Kidney epithelial cell (primary cell): ENCODE data around the gene IZUMO4. TPM values are rescaled to one million over a fixed set of nuclear protein-coding genes. Genes with fewer than 3 reads are reported as not detected.

Source experiments
- DNase-seq: peaks from one replicate; pipeline ENCODE4 v3.0.0-alpha.2; 2010; ENCODE audit warnings: low read depth
- H3K27me3 ChIP-seq: 2 replicates; pipeline ENCODE4 v1.6.0; 2011; ENCODE audit warnings: low read length; ENCODE audit not compliant: control insufficient read depth, insufficient read depth
- H3K36me3 ChIP-seq: 2 replicates; pipeline ENCODE4 v1.5.1; 2011; ENCODE audit warnings: low read length; ENCODE audit not compliant: control insufficient read depth, insufficient read depth
- H3K4me3 ChIP-seq: 2 replicates; pipeline ENCODE4 v1.5.1; 2011; ENCODE audit warnings: low read depth, mild to moderate bottlenecking, control low read depth, low read length
- total RNA-seq: library from RNA; depleted of rRNA; stranded (reverse); fragments of >200 nt; gene quantifications from 2 replicates; pipeline ENCODE4 v1.2.3, GENCODE V29; 2015
- TF ChIP-seq, protein P1 (sequence below): IDR thresholded peaks from 2 replicates; pipeline ENCODE4 v1.5.1; 2011; ENCODE audit warnings: mild to moderate bottlenecking, moderate library complexity, low read length, control low read depth, inconsistent platforms; ENCODE audit not compliant: insufficient read depth, poor library complexity, severe bottlenecking

The IZUMO4 gene
- total RNA-seq, 1 donor from 2014 or later: 3.8 TPM

DNA sequence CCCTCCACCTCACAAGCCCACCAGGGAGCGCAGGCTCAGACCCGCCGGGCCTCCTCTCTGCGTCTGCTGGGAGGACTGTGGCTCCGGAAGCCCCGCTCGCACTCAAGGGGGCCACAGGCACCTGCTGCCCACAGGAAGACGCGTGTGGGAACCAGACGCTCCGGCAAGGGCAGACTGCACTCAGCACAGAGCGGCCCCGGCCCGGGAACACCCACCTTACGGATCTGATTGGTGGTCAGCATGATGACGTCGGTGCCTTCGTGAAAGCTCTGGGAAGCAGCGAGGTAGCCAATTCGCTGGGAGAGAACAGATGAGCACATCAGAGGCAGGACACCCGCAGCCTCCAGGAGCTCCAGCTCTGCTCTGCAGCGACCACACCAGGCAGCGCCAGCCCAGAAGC, 40.1 kb downstream of the IZUMO4 start:
- DNase-seq: no peak
- Histone ChIP-seq H3K4me3 (no peak overlapping the region), H3K27me3 (no peaks in the 10 kb centered on the region), H3K36me3 (peaks cover 1% of the 10 kb centered on the region)
- TF ChIP-seq, protein P1, sequence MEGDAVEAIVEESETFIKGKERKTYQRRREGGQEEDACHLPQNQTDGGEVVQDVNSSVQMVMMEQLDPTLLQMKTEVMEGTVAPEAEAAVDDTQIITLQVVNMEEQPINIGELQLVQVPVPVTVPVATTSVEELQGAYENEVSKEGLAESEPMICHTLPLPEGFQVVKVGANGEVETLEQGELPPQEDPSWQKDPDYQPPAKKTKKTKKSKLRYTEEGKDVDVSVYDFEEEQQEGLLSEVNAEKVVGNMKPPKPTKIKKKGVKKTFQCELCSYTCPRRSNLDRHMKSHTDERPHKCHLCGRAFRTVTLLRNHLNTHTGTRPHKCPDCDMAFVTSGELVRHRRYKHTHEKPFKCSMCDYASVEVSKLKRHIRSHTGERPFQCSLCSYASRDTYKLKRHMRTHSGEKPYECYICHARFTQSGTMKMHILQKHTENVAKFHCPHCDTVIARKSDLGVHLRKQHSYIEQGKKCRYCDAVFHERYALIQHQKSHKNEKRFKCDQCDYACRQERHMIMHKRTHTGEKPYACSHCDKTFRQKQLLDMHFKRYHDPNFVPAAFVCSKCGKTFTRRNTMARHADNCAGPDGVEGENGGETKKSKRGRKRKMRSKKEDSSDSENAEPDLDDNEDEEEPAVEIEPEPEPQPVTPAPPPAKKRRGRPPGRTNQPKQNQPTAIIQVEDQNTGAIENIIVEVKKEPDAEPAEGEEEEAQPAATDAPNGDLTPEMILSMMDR: no peak

DNA sequence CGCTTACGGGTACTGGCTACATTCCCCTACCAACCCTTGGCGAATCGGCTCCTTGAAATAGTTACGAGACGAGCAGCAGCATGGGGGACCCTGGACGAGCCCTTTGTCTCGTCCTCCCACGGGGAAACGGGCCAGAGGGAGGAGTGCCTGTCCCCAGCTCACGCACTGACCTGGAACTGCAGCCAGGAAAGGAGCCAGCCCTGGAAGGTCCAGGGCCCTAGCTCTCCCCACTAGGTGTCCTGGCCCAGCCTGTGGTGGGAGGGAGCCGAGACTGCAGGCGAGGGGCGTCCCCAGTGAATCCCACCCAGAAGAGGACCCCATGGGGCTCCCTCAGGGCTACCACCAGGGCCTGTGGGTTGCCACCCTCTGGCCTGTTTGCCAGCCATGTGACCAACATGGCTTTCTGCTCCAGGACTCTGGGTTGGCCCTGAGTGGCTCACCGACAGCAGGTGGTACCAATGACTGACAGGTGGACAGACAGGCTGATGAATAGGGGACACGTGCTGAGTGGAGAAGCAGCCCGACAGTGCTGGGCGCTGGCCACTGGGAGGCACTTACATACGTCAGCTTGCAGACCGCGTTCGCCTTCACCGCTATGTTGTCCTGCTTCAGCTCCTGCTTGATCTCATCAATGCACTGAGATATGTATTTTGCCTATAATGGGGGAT, 41.5 kb downstream of the IZUMO4 start:
- Histone ChIP-seq H3K27me3 (no peaks in the 10 kb centered on the region), H3K36me3 (peaks cover 1% of the 10 kb centered on the region), H3K4me3 (no peak overlapping the region)
- DNase-seq: no peak
- TF ChIP-seq, protein P1: no peak

DNA sequence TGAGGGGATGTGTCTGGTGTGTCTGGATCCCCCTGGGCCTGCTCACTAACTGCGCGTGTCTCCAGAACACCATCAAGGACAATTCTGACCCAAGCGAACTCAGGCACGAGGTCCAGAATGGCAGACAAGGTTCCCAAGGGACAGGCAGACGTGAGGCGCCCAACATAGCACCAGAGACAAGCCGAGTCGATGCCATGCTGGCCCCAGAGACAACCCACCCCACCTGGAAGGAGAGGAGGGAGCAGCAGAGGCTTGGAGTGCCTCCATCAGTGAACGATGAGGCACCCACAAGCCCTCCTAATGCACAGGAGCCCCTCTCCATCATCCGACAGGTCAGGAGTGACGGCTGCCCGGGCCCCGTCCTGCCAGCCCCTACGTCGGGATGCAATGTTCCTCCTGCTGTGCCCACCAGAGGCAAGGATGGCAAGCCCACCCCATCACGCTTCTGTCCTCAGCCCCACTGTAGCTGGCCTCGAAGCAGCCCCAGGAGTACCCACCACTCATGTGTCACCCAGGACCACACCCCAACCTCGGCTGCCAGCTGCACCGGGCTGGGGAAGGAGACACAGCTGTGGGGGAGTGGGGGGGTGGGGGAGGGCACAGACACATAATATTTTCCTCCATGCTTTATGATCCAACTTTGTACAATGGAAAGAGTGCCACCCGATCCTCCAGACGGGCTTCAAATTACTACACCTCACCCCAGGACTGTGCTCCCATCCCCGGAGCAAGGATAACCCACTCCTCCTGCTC, 42.8 kb downstream of the IZUMO4 start:
- no peak overlapping the region for H3K4me3 ChIP-seq
- peaks cover 1% of the 10 kb centered on the region for H3K36me3 ChIP-seq
- TF ChIP-seq, protein P1: no peak
- no peak for DNase-seq
- no peaks in the 10 kb centered on the region for H3K27me3 ChIP-seq

DNA sequence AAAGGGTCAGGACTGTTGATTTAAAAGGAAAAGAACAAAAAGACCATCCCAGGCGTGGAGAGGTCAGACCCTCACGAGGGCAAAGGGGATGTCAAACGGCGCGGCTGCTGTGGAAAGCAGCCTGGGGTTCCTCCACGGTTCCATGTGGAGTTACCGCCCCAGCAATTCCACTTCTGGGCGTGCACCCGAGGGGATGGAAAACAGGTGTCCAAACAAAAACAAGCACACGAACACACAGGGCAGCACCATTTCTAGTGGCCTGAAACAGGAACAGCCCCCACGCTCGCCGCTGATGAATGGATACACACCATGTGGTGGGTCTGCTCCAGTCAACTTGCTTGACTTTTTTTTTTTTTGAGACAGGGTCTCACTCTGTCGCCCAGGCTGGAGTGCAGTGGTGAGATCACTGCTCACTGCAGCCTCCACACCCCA, 43.4 kb downstream of the IZUMO4 start:
- H3K27me3 ChIP-seq: no peaks in the 10 kb centered on the region
- H3K36me3 ChIP-seq: peaks cover 1% of the 10 kb centered on the region
- H3K4me3 ChIP-seq: no peak overlapping the region
- TF ChIP-seq, protein P1: no peak
- no peak for DNase-seq

DNA sequence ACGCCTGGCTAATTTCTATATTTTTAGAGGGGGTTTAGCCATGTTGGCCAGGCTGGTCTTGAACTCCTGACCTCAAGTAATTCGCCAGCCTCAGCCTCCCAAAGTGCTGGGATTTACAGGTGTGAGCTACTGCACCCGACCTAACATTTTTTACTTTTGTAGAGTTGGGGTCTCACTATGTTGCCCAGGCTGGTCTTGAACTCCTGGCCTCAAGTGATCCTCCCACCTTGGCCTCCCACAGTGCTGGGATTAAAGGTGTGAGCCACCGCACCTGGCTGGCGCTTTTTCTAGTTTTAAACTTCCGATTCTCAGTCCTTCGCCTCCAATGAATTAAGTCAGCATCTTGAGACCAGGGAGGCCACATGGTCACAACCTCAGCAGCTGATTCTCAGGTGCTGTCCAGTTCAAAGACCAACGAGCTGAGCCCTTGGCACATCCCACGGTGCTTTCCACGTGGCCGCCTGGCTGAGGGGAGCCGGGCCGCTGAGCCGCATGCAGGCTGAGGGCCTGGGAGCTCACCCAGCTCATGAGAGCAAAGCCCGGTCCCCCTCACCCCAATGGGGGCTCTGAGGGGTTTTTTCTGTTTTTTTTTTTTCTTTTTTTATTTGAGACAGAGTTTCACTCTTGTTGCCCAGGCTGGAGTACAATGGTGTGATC, 45.6 kb downstream of the IZUMO4 start:
- no peak overlapping the region for H3K4me3 ChIP-seq
- H3K36me3 ChIP-seq: no peaks in the 10 kb centered on the region
- TF ChIP-seq, protein P1: no peak
- DNase-seq: no peak
- H3K27me3 ChIP-seq: no peaks in the 10 kb centered on the region
